GM12892 (cell line): ENCODE data around the gene GOT1.

Experiments
- POLR2A ChIP-seq: IDR thresholded peaks from 2 replicates; pipeline ENCODE4 v1.6.1; 2011; ENCODE audit warnings: low read depth, low read length, control low read depth
- POLR2AphosphoS5 ChIP-seq: IDR thresholded peaks from 2 replicates; pipeline ENCODE4 v1.6.1; 2011; ENCODE audit warnings: low read depth, low read length, control low read depth
- TAF1 ChIP-seq: IDR thresholded peaks from 2 replicates; pipeline ENCODE4 v1.6.1; 2011; ENCODE audit warnings: low read depth, mild to moderate bottlenecking, control low read depth, low read length, borderline replicate concordance

DNA sequence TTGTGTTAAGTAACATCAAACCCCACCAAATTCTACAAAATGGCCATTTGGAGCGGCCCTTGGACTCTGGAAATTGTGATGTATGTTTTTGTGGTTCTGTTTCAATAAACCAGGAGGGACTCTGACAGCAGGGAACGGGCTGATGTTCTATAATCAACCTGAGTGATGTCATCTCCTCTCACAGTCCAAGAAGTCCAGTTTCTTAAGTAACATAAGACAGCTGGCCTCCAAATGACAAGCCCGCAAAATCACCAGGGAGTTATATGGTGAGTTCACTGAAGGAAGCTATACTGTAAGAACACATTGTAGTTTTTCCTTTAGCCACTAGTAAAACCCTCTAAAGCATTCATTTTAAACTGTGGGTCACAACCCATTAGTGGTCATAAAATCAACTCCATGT is 34.0 kb downstream of the GOT1 start:
- TF ChIP-seq POLR2A, result no peak
- TF ChIP-seq POLR2AphosphoS5, result no peak
- no peak for TF ChIP-seq TAF1
